GM12878 (cell line): Measurements from ENCODE around the gene JMY. TPM values are rescaled to one million over a fixed set of nuclear protein-coding genes. Genes with fewer than 3 reads are reported as not detected.
A peak's percentile ranks its signal among the peaks of the same experiment; 100 is the strongest.

Experiments
- ATAC-seq: fragments of 200-7000 bp; cut with Tn5 transposase; 3 replicates; pipeline ENCODE4 v1.9.1; 2020; ENCODE audit warnings: mild to moderate bottlenecking, moderate library complexity
- BruUV-seq: library from RNA; stranded (reverse); fragments of 400-500 nt; replicated peaks from 2 replicates; lab custom pipeline; 2021; lab: Mats Ljungman, UMichigan
- CTCF ChIA-PET: fragments of 300-600 bp; sonication (Branson Sonifier 250); formaldehyde crosslinking; extraction: SDS; loops from one replicate; lab custom pipeline; 2021; ENCODE audit warnings: inconsistent platforms; lab: Yijun Ruan, JAX
- POLR2A ChIA-PET: fragments of 350-600 bp; formaldehyde crosslinking; extraction: SDS; loops from one replicate; lab custom pipeline; 2021; ENCODE audit warnings: inconsistent platforms; lab: Charles Lee
- RAD21 ChIA-PET: fragments of 300-600 bp; sonication (Branson Sonifier 250); formaldehyde crosslinking; loops from one replicate; lab custom pipeline; 2023; ENCODE audit warnings: antibody characterized with exemption; ENCODE audit not compliant: unreplicated experiment; lab: Charles Lee
- SMC1A ChIA-PET: fragments of 300-600 bp; sonication (Branson Sonifier 250); formaldehyde crosslinking; loops from one replicate; lab custom pipeline; 2023; ENCODE audit not compliant: unreplicated experiment, uncharacterized antibody; lab: Charles Lee
- DNase-seq: peaks from one replicate; pipeline ENCODE4 v3.0.0-alpha.2; 2011; ENCODE audit warnings: low read depth, low spot score
- FAIRE-seq: peaks from 3 replicates; lab custom pipeline; 2011; peaks lifted over from hg19 to GRCh38; lab: Jason Lieb, UNC
- H2AFZ ChIP-seq: 2 replicates; pipeline ENCODE4 v1.6.0; 2011; ENCODE audit warnings: low read depth, low read length, control low read depth; ENCODE audit not compliant: control insufficient read depth
- H3K27ac ChIP-seq: 2 replicates; pipeline ENCODE4 v1.5.1; 2011; ENCODE audit warnings: control low read depth; ENCODE audit not compliant: control insufficient read depth, insufficient read depth
- H3K27me3 ChIP-seq, 2 experiments: replicated peaks in 1 of 2; 2 replicates each; pipeline versions ENCODE4 v1.6.0 to v1.6.1; 2011; ENCODE audit warnings: low read length in 1 of 2; ENCODE audit not compliant: control insufficient read depth in 2 of 2, insufficient read depth in 2 of 2
- H3K36me3 ChIP-seq, 2 experiments: 2 replicates each; pipeline ENCODE4 v1.5.1; 2011; ENCODE audit warnings: low read length in 1 of 2; ENCODE audit not compliant: control insufficient read depth in 2 of 2, insufficient read depth in 2 of 2
- H3K4me1 ChIP-seq: 2 replicates; pipeline ENCODE4 v1.6.1; 2011; ENCODE audit warnings: mild to moderate bottlenecking, low read length, moderate library complexity, mixed read lengths; ENCODE audit not compliant: control insufficient read depth, insufficient read depth
- H3K4me2 ChIP-seq: 2 replicates; pipeline ENCODE4 v1.6.0; 2011; ENCODE audit warnings: control low read depth; ENCODE audit not compliant: control insufficient read depth, insufficient read depth
- H3K4me3 ChIP-seq: fragments of 200-600 bp; sonication (generic); 2 replicates; pipeline ENCODE4 v1.5.1; 2016
- H3K79me2 ChIP-seq: 2 replicates; pipeline ENCODE4 v1.6.0; 2011; ENCODE audit warnings: low read length; ENCODE audit not compliant: control insufficient read depth, insufficient read depth
- H3K9ac ChIP-seq: 2 replicates; pipeline ENCODE4 v1.8.0; 2011; ENCODE audit warnings: low read length, control low read depth, mixed read lengths; ENCODE audit not compliant: control insufficient read depth, insufficient read depth
- H3K9me3 ChIP-seq: replicated peaks from 3 replicates; pipeline ENCODE4 v1.5.1; 2011; ENCODE audit warnings: mild to moderate bottlenecking, low read length; ENCODE audit not compliant: control insufficient read depth, insufficient read depth
- H4K20me1 ChIP-seq: 2 replicates; pipeline ENCODE4 v1.6.0; 2011; ENCODE audit not compliant: control insufficient read depth, insufficient read depth
- RUNX3 ChIP-seq: IDR thresholded peaks from 2 replicates; pipeline ENCODE4 v1.6.1; 2012; ENCODE audit warnings: low read length, inconsistent platforms
- WGBS: methylation state at CpG from one replicate; pipeline ENCODE4 v1.1.6; 2016; ENCODE audit warnings: low lambda C conversion rate; ENCODE audit not compliant: insufficient replicate concordance, insufficient coverage; ENCODE audit errors: missing lambda C conversion rate; 5-methylcytosine and 5-hydroxymethylcytosine counted together
- in situ Hi-C: fragments of 300-500 bp; cut with MboI; formaldehyde crosslinking; loops from 9 replicates; pipeline ENCODE4 v1.14.3; 2018; ENCODE audit warnings: mixed read lengths
- intact Hi-C: fragments of 100-400 bp; cut with micrococcal nuclease; formaldehyde crosslinking; loops from one replicate; pipeline ENCODE4 v1.14.2; 2022; ENCODE audit not compliant: unreplicated experiment
- polyA plus RNA-seq, 11 experiments: library from polyadenylated mRNA; depleted of rRNA in 4 of 11; unstranded in 6 of 11; stranded (reverse) in 5 of 11; fragments of >200 nt; fragmentation: Nextera tagmentation in 4 of 11; fragmentation: Illumina TruSeq in 1 of 11; extraction: Ambion mirVana in 4 of 11; extraction: Trizol in 1 of 11; gene quantifications; 1 replicate in 1 of 11; 2 replicates in 10 of 11; pipeline versions ENCODE4 v1.2.1 to v1.2.3, GENCODE V29; 2011 to 2016; ENCODE audit warnings: inconsistent platforms in 2 of 11, missing spikeins in 2 of 11, low read depth in 1 of 11
- total RNA-seq, 4 experiments: library from RNA; depleted of rRNA in 3 of 4; stranded (reverse); fragments of >200 nt in 3 of 4; fragmentation: Illumina TruSeq in 1 of 4; extraction: Trizol in 1 of 4; gene quantifications; 2 replicates each; pipeline versions ENCODE4 v1.2.1 to v1.2.3, GENCODE V29; 2013 to 2021
- TF ChIP-seq, protein P1 (sequence below): fragments of 450-650 bp; IDR thresholded peaks from 2 replicates; pipeline ENCODE4 v1.6.1; 2018; ENCODE audit warnings: mild to moderate bottlenecking, low read depth, moderate library complexity; ENCODE audit not compliant: partially characterized antibody
- TF ChIP-seq, protein P2 (sequence below): fragments of 450-650 bp; IDR thresholded peaks from 2 replicates; pipeline ENCODE4 v1.6.1; 2017; ENCODE audit warnings: mild to moderate bottlenecking, moderate library complexity

The JMY gene
- total and polyA plus RNA-seq, 10 of the 15 experiments (the other 5 are each of a cell fraction or from before 2014, with no cell fraction given): 0.63 to 4.8 (median 2.4) TPM

DNA sequence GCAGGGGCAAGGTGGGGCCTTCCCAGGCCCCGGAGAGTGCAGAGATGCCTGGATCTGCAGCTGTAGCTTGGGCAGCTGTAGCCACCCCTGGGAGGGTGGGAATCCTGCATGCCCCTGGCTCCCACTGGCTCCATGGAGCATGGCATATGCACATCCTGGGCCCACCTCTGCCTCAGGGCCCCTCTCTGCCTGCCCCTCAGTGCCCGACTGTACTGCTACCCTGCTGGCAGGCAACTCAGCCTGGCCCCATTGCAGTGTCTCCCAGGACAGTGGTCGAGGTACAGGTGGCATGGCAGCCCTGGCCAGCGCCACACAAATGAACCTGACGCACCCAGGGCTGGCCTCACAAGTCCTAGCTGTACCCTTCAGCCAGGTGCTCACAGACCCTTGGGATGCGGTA, 23.9 kb downstream of the JMY start (continued):
- TF ChIP-seq, protein P1, sequence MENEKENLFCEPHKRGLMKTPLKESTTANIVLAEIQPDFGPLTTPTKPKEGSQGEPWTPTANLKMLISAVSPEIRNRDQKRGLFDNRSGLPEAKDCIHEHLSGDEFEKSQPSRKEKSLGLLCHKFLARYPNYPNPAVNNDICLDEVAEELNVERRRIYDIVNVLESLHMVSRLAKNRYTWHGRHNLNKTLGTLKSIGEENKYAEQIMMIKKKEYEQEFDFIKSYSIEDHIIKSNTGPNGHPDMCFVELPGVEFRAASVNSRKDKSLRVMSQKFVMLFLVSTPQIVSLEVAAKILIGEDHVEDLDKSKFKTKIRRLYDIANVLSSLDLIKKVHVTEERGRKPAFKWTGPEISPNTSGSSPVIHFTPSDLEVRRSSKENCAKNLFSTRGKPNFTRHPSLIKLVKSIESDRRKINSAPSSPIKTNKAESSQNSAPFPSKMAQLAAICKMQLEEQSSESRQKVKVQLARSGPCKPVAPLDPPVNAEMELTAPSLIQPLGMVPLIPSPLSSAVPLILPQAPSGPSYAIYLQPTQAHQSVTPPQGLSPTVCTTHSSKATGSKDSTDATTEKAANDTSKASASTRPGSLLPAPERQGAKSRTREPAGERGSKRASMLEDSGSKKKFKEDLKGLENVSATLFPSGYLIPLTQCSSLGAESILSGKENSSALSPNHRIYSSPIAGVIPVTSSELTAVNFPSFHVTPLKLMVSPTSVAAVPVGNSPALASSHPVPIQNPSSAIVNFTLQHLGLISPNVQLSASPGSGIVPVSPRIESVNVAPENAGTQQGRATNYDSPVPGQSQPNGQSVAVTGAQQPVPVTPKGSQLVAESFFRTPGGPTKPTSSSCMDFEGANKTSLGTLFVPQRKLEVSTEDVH: no peak

DNA sequence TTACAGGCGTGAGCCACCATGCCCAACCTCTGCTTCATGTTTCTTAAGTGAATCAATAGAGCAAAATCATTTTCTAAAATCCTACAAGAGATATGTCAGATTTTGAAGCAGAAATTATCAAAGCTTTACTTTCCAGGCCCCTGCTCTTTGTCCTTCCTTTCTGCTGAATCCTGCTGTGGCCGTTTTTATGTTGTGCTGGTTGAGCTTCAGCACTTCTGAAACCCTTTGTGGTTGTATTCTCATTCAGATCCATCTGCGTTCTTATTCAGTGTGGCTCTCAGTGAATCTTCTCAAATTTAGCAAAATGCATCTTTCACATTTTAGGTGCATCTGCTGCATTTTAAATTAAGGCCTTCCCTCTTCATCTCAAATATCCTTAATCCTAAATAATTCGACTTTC, 26.0 kb downstream of the JMY start:
- peak overlapping the region; percentile 38; the same call in 1 of the 2 replicates for H3K4me2 ChIP-seq
- no peak for DNase-seq
- no peaks in the 10 kb centered on the region for H3K27me3 ChIP-seq
- ChIA-PET CTCF (interaction anchor here (0.6 to 1.3 kb wide), 3 partner anchors 9 to 129 kb away, joined by 3 to 4 read pairs (median 3); no protein-coding TSS in a partner anchor), SMC1A (interaction anchor here (0.9 to 2.3 kb wide), 2 partner anchors 13 to 25 kb away, joined by 3 to 9 read pairs; no protein-coding TSS in a partner anchor), POLR2A (no interaction called here), RAD21 (interaction anchor here (0.5 kb wide), 1 partner anchor 26 kb away, joined by 3 read pairs; the partner anchor contains the start of gene JMY)
- H3K9ac ChIP-seq: no peak overlapping the region
- H3K9me3 ChIP-seq: no peaks in the 10 kb centered on the region
- FAIRE-seq: no peak
- peaks cover 14% of the 10 kb centered on the region for H3K4me1 ChIP-seq
- H2AFZ ChIP-seq: no peak overlapping the region
- H3K36me3 ChIP-seq: no peaks in the 10 kb centered on the region; a peak in 1 of 4 replicates
- H3K4me3 ChIP-seq: no peak overlapping the region
- 39% methylated on average over 4 of the region's 4 CpGs for WGBS
- TF ChIP-seq, protein P2, sequence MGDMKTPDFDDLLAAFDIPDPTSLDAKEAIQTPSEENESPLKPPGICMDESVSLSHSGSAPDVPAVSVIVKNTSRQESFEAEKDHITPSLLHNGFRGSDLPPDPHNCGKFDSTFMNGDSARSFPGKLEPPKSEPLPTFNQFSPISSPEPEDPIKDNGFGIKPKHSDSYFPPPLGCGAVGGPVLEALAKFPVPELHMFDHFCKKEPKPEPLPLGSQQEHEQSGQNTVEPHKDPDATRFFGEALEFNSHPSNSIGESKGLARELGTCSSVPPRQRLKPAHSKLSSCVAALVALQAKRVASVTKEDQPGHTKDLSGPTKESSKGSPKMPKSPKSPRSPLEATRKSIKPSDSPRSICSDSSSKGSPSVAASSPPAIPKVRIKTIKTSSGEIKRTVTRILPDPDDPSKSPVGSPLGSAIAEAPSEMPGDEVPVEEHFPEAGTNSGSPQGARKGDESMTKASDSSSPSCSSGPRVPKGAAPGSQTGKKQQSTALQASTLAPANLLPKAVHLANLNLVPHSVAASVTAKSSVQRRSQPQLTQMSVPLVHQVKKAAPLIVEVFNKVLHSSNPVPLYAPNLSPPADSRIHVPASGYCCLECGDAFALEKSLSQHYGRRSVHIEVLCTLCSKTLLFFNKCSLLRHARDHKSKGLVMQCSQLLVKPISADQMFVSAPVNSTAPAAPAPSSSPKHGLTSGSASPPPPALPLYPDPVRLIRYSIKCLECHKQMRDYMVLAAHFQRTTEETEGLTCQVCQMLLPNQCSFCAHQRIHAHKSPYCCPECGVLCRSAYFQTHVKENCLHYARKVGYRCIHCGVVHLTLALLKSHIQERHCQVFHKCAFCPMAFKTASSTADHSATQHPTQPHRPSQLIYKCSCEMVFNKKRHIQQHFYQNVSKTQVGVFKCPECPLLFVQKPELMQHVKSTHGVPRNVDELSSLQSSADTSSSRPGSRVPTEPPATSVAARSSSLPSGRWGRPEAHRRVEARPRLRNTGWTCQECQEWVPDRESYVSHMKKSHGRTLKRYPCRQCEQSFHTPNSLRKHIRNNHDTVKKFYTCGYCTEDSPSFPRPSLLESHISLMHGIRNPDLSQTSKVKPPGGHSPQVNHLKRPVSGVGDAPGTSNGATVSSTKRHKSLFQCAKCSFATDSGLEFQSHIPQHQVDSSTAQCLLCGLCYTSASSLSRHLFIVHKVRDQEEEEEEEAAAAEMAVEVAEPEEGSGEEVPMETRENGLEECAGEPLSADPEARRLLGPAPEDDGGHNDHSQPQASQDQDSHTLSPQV: no peak
- peak; percentile 53 for TF ChIP-seq RUNX3
- intact Hi-C loops: no loop called here
- in situ Hi-C loops: no loop called here
- H3K79me2 ChIP-seq: peaks cover 2% of the 10 kb centered on the region; the same call in 1 of the 2 replicates
- no peaks in the 10 kb centered on the region for H4K20me1 ChIP-seq
- no TSS peak for BruUV-seq
- peak; percentile 70 for ATAC-seq
- no peak overlapping the region for H3K27ac ChIP-seq
